Gastroesophageal sphincter (tissue), 4 donors: Measurements from ENCODE around the gene NOL4L. TPM values are rescaled to one million over a fixed set of nuclear protein-coding genes. Genes with fewer than 3 reads are reported as not detected.

Source experiments
- ATAC-seq: fragments of 150-250 bp; one replicate; pipeline ENCODE4 v1.9.1; 2016; ENCODE audit warnings: mild to moderate bottlenecking, moderate library complexity
- H3K27ac ChIP-seq, 4 donors: fragments of 200-600 bp; sonication (generic) in 3 of 4; 1 replicate in 3 of 4; 2 replicates in 1 of 4; pipeline ENCODE4 v1.5.1; 2016 to 2019
- H3K27me3 ChIP-seq: fragments of 200-600 bp; sonication (generic); one replicate; pipeline ENCODE4 v1.5.1; 2019
- H3K36me3 ChIP-seq, 2 donors: fragments of 200-600 bp; sonication (generic); one replicate each; pipeline ENCODE4 v1.5.1; 2019; ENCODE audit warnings: control low read depth in 1 of 2
- H3K4me1 ChIP-seq, 3 donors: fragments of 200-600 bp; sonication (generic); 1 replicate in 2 of 3; 2 replicates in 1 of 3; pipeline ENCODE4 v1.5.1; 2016 to 2019; ENCODE audit warnings: control low read depth in 2 of 3
- H3K4me3 ChIP-seq, 2 donors: fragments of 200-600 bp; sonication (generic); one replicate each; pipeline ENCODE4 v1.5.1; 2019; ENCODE audit warnings: mild to moderate bottlenecking in 1 of 2, moderate library complexity in 1 of 2
- H3K9me3 ChIP-seq, 3 donors: fragments of 200-600 bp; sonication (generic); one replicate each; pipeline ENCODE4 v1.5.1; 2017 to 2019; ENCODE audit warnings: control low read depth in 2 of 3
- CTCF ChIP-seq, 4 experiments: fragments of 200-600 bp in 2 of 4; fragments of 450-650 bp in 2 of 4; sonication (generic) in 1 of 4; IDR thresholded peaks; one replicate each; pipeline ENCODE4 v1.5.1; 2017 to 2019; ENCODE audit warnings: antibody characterized with exemption in 4 of 4, mild to moderate bottlenecking in 2 of 4, moderate library complexity in 2 of 4
- EP300 ChIP-seq: sonication (generic); formaldehyde crosslinking; IDR thresholded peaks from one replicate; pipeline ENCODE4 v1.6.1; 2017; ENCODE audit warnings: antibody characterized with exemption, mild to moderate bottlenecking
- POLR2A ChIP-seq, 2 donors: fragments of 450-650 bp; IDR thresholded peaks; one replicate each; pipeline ENCODE4 v1.6.1; 2017; ENCODE audit warnings: antibody characterized with exemption in 2 of 2, mild to moderate bottlenecking in 2 of 2, moderate library complexity in 1 of 2
- POLR2AphosphoS5 ChIP-seq: sonication (generic); formaldehyde crosslinking; IDR thresholded peaks from one replicate; pipeline ENCODE4 v1.6.1; 2017; ENCODE audit warnings: antibody characterized with exemption
- WGBS, 2 donors: methylation state at CpG; one replicate each; pipeline ENCODE4 v1.1.5; 2018; ENCODE audit warnings: low coverage in 1 of 2; 5-methylcytosine and 5-hydroxymethylcytosine counted together
- total RNA-seq, 4 donors: library from RNA; depleted of rRNA; stranded (reverse); fragments of >200 nt; gene quantifications; one replicate each; pipeline ENCODE4 v1.1.0, GENCODE V29; 2016

NOL4L gene
- total RNA-seq, 4 donors from 2014 or later, result 9.0 to 14.7 (median 10.8) TPM

DNA sequence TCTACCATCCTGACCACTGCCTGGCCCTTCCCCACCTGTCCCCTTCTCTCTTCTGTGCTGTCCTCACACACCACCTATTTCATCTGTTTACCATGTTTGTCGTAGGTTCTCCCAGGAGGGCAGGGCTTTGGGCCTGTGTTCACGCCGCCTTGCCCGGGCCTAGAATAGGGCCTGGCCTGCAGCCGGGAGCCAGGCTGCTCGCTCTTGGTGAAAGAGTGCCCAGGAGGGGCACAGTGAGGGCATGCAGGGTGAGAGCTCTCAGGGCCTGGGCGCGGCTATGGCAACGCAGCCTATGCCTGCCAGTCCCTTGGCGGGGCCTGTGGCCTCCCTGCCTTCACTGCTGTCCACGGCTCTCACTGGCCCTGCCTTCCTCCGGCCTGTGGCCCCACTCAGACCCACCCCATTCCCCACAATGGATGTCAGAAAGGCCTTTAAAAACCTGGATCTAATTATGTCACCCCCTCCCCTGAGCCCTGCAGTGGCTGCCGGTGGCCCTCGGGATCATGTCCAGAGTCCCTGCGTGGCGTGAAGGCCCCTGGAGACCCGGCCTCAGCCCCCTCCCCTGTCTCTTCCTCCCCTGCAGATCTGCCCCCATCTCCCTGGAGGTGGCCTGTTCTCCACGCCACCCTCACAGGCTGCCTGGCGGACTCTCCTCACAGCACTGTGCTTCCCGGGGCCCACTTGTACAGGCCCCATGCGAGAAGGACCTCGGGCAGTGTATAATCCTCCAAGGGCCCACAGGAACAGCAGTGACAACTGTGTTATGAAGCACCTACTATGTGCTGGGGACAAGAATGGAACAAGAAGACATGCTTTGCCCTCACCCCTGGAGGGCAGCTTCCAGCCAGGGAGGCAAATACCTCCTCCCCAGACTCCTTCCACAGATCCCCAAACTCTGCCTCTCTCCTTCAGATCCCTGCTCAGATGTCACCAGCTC is 22.9 kb upstream of the NOL4L start:
- Histone ChIP-seq H3K27me3 (peaks cover 41% of the 10 kb centered on the region), H3K27ac (no peak overlapping the region), H3K4me1 (no peaks in the 10 kb centered on the region), H3K9me3 (no peaks in the 10 kb centered on the region), H3K4me3 (no peak overlapping the region), H3K36me3 (no peaks in the 10 kb centered on the region)
- TF ChIP-seq POLR2AphosphoS5, result no peak
- no peak for TF ChIP-seq CTCF (IDR thresholded peaks at IDR 0.05)
- TF ChIP-seq POLR2A (IDR thresholded peaks at IDR 0.05), result no peak
- no peak for TF ChIP-seq EP300
- no peak for ATAC-seq
- WGBS, 2 donors, result 84% methylated on average over 2 of the region's 22 CpGs; no CpG with 5 or more reads in 1 of the 2 donors

DNA sequence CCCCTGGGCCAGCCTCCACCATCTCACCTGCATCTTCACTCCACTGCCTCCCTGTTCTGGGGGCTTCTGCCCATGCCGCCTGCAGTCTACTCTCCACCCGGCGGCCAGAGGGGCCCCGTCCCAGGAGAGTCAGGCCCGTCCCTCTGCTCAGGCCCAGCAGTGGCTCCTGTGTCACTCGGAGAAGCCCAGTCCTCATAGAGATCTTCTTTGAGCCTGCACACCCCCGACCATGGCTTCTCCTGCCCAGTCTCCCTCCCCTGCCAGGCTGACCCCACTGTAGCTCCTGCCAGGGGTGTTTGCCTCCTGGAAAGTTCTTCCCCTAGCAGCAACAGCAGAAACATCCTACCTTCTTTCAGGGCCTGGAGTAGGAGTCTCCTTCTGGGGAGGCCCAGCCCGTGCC is 22.2 kb upstream of the NOL4L start:
- 71% methylated on average over 1 of the region's 8 CpGs; no CpG with 5 or more reads in 1 of the 2 donors for WGBS, 2 donors
- TF ChIP-seq CTCF (IDR thresholded peaks at IDR 0.05), result no peak
- no peak for TF ChIP-seq EP300
- no peak for TF ChIP-seq POLR2A (IDR thresholded peaks at IDR 0.05)
- no peak for TF ChIP-seq POLR2AphosphoS5
- H3K27ac ChIP-seq, result no peak overlapping the region
- H3K36me3 ChIP-seq, result no peaks in the 10 kb centered on the region
- H3K9me3 ChIP-seq, result no peaks in the 10 kb centered on the region
- peaks cover 41% of the 10 kb centered on the region for H3K27me3 ChIP-seq
- ATAC-seq, result no peak
- no peak overlapping the region for H3K4me3 ChIP-seq
- no peaks in the 10 kb centered on the region for H3K4me1 ChIP-seq

DNA sequence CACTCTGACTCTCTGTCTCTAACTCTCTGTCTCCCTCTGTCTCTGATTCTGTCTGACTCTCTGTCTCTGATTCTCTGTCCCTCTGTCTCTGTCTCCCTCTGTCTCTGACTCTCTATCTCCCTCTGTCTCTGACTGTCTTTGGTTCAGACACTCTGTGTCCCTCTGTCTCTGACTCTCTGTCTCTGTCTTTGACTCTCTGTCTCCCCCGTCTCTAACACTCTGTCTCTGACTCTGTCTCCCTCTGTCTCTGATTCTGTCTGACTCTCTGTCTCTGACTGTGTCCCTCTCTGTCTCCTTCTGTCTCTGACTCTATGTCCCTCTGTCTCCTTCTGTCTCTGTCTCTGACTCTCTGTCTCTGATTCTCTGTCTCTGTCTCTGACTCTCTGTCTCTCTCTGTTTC is 21.7 kb upstream of the NOL4L start:
- TF ChIP-seq POLR2A (IDR thresholded peaks at IDR 0.05) (no peak), POLR2AphosphoS5 (no peak), EP300 (no peak), CTCF (IDR thresholded peaks at IDR 0.05) (no peak)
- H3K27ac ChIP-seq, result no peak overlapping the region
- no peaks in the 10 kb centered on the region for H3K4me1 ChIP-seq
- peaks cover 41% of the 10 kb centered on the region for H3K27me3 ChIP-seq
- no peaks in the 10 kb centered on the region for H3K36me3 ChIP-seq
- H3K4me3 ChIP-seq, result no peak overlapping the region
- no peak for ATAC-seq
- 86 to 100% methylated on average over 1 of the region's 1 CpG for WGBS, 2 donors
- H3K9me3 ChIP-seq, result no peaks in the 10 kb centered on the region

- ATAC-seq, result no peak
- Histone ChIP-seq H3K27ac (no peak overlapping the region), H3K9me3 (no peaks in the 10 kb centered on the region), H3K27me3 (peaks cover 35% of the 10 kb centered on the region), H3K4me3 (no peak overlapping the region), H3K4me1 (no peaks in the 10 kb centered on the region), H3K36me3 (no peaks in the 10 kb centered on the region)
- 60 to 84% methylated on average over 8 of the region's 8 CpGs for WGBS, 2 donors
- TF ChIP-seq POLR2A (IDR thresholded peaks at IDR 0.05) (no peak), POLR2AphosphoS5 (no peak), EP300 (no peak), CTCF (IDR thresholded peaks at IDR 0.05) (no peak)
Observed at GRCh38 chr20:32606107-32606506, 21.0 kb upstream of the NOL4L start.

DNA sequence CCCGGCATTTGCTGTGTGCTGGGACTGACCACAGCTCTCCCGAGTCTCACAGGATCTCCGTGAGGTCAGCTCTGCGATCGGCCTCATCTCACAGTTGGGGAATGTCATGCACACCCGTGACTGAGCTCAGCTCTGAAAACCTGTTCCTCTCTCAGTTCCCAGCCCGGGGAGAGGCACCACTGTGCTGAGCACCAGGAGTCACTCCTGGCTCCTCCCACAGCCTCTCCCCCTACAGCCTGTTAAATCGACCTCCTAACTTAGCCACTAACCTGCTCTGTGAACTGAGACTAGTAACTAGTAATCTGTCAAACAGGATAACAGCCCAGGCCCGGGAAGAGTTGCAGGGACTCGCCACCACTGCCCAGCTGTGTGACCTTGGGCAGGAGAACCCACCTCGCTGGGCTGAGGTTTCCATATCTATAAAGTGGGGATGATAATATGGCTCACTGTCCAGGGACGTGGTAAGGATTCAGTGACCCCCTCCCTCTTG is 20.1 kb upstream of the NOL4L start:
- Histone ChIP-seq H3K27ac (no peak overlapping the region), H3K4me3 (no peak overlapping the region), H3K4me1 (no peaks in the 10 kb centered on the region), H3K9me3 (no peaks in the 10 kb centered on the region), H3K27me3 (peaks cover 29% of the 10 kb centered on the region), H3K36me3 (no peaks in the 10 kb centered on the region)
- no peak for ATAC-seq
- WGBS, 2 donors, result 39 to 50% methylated on average over 5 of the region's 12 CpGs
- TF ChIP-seq EP300 (no peak), POLR2A (IDR thresholded peaks at IDR 0.05) (no peak), CTCF (IDR thresholded peaks at IDR 0.05) (no peak), POLR2AphosphoS5 (no peak)
